Measurements from ENCODE around the gene KRT32.
A peak's percentile ranks its signal among the peaks of the same experiment; 100 is the strongest.

The KRT32 gene

GRCh38 chr17:41466988-41467387 is at the start of gene KRT32:
Gene KRT32, minus strand, starts transcription at chr17:41467386. Its CDS starts 61 bp downstream, at chr17:41467325.
- DNase-seq = no peak

DNA sequence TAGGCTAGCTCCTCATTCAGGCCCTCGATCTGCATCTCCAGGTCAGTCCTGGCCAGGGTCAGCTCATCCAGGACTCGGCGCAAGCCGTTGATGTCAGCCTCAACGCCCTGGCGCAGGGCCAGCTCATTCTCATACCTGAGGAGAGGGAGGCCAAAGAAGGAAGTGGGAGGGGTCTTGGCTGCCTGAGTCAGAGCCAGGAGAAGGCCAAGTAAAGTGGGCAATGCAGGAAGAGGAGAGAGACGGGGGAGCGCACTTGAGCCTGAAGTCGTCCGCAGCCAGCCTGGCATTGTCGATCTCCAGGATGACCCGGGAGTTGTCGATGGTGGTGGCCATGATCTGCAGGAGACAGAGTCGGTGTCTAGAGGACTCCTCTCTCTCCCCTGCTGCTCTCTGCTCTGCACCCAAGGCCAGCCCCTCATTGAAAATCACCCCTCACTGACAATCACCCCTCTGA is 49.7 kb upstream of the KRT32 start:
- no peak for DNase-seq

DNA sequence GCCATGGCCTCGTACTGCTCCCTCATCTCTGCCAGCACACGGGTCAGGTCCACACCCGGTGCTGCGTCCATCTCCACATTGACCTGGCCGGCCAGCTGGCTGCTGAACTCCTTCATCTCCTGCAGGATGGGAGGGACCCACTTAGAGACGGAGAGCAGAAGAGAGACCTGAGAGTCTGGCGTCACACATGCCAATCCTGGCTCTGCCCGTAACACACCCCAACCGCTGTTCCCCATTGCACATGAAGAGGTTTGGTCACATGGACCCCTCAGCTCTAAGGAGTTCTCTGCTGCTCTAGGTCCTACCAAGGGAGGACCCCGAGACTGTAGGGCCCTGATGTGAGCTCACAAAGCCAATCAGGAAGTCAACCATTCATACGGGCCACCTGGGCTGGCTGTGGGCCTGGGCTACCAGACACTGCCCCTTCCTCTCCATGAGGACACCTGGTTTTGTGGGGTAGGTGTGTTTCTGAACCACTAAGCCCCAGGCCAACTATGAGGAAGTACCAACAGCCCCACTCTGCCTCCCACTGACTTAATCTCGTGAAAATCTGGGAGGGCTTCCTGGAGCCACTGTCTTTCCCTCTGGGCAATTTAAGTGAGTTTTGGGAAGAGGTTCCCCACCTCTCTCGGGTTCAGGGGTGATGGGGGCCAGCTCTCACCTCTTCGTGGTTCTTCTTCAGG is 49.1 kb upstream of the KRT32 start:
- DNase-seq = no peak

- no peak for DNase-seq
Measured at GRCh38 chr17:41513168-41513547, 46.0 kb upstream of the KRT32 start.

DNA sequence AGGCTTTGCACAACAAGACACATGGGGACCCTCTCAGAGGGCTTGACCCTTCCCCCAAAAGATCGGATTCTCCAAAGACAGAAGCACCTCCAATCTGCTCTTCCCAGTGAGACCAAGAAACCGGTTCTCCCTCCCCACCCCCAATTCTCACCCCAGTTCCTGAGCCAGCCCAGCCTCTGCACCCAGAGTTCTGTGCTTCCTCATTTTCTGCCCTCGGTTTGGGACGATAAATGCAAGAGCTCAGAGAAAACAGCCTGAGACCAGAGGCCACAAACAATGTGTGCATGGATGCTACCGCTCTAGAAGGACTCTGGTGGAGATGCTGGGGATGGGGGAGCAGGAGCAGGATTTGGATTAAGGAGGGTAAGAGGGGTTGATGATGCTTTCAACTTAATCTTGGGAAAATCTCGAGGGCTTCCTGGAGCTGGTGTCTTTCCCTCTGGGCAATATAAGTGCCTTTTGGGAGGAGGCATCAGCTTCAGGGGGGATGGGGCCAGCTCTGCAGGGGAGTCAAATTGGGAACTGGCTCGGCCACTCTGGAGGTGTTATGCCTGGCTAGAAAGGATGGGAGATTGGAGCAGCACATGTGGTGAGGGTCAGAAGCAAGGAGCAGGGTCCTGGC is 45.5 kb upstream of the KRT32 start:
- DNase-seq = no peak

GRCh38 chr17:41511716-41512115 is 44.5 kb upstream of the KRT32 start:
- no peak for DNase-seq

GRCh38 chr17:41511116-41511515 is 43.9 kb upstream of the KRT32 start:
- no peak for DNase-seq

DNA sequence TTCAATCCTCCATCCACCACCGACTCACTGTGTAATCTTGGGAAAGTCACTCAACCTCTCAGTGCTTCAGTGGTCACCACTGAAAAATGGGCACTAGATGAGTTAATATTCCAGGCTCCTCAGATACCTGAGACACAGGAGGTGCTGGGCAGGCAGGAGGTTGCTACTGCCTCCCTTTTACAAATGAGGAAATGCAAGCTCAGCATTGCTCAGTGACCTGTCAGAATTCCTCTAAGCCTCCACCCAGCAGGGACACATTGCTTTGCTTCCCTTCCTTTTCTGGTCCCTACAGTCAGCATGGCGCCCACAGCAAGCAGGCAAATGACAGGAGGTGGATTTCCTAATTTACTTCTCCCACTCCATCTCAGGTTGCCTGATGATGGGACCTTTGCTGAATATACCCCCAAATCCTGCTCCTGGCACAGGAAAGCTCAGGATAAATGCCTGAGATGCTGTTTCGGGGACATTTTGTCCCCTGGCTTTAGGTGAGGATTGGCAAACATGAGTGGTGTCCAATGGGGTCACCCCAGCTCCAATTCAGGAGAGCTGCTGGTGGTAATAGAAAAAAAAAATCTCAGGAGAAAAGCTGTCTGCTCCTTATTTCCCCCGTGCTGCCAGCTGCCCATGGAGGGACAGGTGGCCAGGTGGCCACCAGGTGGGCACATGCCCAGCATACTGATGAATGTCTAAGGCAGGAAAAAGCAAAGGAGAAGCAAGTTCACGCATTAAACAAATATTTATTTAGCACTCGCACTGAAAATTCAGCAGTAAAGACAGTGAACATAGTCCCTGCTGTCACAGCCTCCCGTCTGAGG is 43.3 kb upstream of the KRT32 start:
- DNase-seq = no peak

DNA sequence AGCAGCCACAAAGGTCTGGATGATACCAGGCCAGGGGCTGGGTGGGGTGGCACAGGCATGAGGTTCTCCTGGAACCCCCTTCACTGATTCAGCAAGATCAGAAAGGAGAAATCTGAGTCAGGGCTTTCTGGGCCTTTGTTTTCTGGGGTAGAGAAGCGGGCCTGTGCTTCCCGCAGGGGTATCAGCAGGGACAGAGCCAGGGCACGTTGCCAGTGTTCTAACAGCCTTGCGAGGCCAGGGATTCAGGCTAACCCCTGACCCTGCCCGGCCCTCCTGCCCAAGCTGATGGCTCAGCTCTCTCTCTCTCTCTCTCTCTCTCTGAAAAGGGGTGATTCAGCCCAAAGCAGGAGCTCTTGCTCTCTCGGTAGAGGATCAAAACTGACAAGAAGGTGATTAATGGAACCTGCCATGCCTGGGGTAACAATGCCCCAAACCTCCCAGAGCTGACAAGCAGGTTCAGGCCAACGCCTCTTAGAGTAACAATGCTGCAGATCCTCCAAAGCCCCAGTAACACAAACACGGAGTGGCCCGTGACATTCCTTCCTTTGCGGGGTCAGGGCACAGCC is 40.2 kb upstream of the KRT32 start:
- DNase-seq = no peak

- DNase-seq = no peak
Measured at GRCh38 chr17:41505809-41506767, 38.9 kb upstream of the KRT32 start.

GRCh38 chr17:41505007-41505808 is 38.0 kb upstream of the KRT32 start, which contains the start of gene KRT13:
Gene KRT13, minus strand, starts transcription at chr17:41505612. Its CDS starts 62 bp downstream, at chr17:41505550.
- DNase-seq = no peak

DNA sequence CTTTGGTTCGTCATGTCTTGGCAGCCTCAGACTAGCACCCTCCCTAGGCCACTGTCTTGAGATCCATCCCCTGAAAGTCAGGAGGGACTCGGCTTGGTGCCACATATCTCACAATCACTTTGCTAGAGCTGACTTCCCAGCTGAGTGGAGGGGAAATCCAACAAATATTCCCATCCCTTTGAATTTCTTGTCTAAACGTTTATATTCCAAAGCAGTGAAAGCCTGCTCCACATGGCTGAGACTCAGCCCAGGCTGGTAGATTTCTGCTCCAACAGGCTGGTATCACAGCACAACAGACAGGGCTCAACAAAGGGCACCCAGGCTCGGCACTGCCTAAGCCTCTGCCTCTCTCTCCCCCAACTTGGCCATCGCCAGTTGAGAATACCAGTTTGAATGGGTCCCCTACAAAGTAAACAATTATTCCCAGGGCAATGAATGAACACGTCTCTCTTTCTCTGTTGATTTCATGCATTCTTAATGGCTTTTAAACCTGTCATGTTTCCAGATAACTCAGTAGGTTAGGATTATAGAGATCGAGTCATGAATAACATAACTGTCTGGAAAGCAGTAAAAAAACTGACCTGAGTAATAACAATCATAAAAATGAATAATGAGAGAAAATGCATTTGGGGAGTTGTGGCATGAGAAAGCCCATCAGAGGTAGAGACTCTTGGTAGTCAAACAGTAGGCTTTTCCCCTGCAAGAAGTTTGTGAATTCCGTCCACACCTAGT is 37.2 kb upstream of the KRT32 start:
- no peak for DNase-seq

DNA sequence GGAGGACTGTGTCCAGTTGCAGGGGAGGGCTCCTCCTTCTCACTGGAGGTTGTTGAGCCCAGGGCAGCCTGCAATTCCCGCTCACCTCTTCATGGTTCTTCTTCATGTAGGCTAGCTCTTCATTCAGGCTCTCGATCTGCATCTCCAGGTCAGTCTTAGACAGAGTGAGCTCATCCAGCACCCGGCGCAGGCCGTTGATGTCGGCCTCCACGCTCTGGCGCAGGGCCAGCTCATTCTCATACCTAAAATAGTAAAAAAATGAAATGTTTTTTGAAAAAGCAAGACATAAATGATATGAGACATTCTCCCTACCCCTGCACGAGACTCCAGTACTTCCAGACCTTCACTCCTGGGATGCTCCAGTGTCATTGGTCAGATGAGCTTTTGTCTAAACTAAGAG is 36.0 kb upstream of the KRT32 start:
- DNase-seq = no peak

DNA sequence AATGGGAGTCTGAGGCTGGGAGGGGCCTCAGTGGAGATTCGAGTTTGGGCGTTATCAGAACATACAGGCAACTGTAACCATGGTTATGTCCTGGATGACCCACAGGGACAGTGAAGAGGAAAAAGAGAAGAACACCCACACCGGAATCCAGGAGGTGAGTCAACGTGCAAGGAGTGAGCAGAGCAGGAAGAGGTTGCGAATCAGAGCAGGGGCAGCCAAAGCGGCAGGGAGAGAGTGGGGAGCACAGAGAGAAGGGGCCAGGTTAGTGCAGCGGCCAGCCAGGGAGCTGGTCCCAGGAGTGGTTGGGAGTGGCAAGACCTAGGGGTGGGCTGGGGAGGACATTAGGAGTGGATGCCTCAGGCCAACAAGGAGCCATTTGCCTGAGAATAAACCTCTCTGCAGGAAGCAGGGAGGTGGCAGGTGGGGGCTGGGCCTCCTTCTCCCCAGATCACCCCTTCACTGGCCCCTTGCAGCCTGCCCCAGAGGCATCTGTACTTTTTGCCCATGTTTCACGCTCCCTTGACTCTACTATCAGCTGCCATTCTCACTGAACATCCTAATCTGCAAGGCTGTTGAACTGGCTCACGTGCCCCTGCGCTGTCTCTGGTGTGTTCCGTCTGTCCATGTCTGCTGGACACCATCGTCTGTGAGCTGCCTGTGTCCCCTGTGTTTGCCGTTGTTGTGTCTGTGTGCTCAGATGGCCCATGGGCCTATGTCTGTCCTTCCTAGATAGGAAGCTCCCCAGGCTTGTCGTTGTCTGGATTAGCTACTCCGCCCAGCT is 33.1 kb upstream of the KRT32 start:
- DNase-seq = no peak

GRCh38 chr17:41499714-41500113 is 32.5 kb upstream of the KRT32 start:
- DNase-seq = no peak

DNA sequence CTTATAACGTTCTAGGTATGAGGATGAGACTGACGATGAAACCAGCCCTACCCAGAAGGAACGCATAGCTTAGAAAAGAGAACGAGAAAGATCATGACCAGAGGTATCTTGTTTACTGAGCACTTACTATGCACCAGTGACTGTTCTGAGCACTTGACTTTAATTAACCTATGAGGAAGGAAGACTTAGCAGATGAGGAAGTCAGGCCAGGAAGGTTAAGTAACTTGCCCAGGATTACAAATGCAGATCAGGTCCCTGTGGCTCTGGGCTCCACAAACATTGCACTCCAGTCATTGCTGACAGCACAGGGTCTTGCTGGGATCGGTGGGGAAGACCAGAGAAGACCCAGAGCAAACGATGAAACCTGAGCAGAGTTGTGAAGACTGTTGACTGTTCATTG is 31.1 kb upstream of the KRT32 start:
- no peak for DNase-seq

- DNase-seq = peak; percentile 51
Measured at GRCh38 chr17:41496803-41497484, 29.8 kb upstream of the KRT32 start.

- DNase-seq = no peak
Measured at GRCh38 chr17:41494524-41494923, 27.3 kb upstream of the KRT32 start.

- no peak for DNase-seq
Measured at GRCh38 chr17:41492771-41493170, 25.6 kb upstream of the KRT32 start.

Measured in activated CD4-positive, CD25-positive, alpha-beta regulatory T cell treated with anti-CD3 and anti-CD28 coated beads, Interleukin-2, amount 50 U/mL, for 72 hours (primary cell).